GM18511 (cell line): ENCODE measurements around the gene CYYR1.

Experiments
- ATAC-seq: cut with Tn5 transposase; IDR thresholded peaks from one replicate; pipeline ENCODE4 v1.9.1; 2021; ENCODE audit warnings: mild to moderate bottlenecking, moderate library complexity; ENCODE audit not compliant: unreplicated experiment

Gene CYYR1

DNA sequence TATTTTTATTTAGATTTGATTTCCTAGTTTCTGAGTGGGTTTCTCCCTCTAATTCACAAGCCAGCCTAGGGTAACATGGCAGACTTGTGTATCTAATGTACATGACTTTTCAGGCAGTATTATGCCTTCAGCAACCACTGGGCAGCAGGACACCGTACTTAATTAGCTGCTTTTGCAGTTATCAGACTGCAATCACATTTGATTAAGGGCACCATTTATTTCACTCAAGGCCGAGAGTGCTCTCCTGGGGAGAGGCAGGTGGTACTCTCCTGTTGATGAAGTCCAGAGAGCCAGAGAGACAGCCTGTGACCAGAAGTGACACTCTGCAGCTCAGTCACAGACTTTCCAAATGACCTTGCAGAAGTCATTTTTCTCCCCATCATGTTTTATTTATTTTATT, 18.7 kb downstream of the CYYR1 start:
- no peak for ATAC-seq

DNA sequence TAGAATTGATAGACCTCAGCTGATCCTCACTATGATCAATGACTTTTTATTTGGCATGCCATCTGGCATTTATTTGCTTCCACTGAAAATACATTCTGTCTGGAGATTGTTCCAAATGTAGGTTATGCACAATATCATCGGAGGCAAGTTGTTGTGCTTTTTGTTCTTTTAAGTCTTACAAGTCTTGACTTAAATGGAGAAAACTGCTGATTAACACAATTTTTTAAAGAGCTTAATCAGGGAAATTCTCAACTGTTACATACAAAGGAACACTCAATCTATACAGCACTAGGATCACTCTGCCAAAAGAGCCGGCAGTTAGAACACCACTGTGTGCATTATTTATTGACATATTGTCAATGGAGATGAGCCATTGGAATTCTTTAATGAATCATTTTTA, 19.2 kb downstream of the CYYR1 start:
- ATAC-seq: no peak

DNA sequence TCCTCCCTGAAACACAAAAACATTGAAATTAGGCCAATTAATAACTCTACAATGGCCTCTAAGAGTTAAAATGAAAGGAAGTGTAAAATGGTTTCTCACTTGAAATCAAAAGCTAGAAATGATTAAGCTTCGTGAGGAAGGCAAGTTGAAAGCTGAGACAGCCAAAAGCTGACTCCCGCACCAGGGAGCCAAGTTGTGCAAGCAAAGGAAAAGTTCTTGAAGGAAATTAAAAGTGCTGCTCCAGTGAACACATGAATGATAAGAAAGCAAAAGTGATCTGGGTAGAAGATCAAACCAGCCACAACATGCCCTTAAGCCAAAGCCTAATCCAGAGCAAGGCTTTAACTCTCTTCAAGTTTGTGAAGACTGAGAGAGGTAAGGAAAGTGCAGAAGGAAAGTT, 22.8 kb downstream of the CYYR1 start:
- ATAC-seq: no peak

DNA sequence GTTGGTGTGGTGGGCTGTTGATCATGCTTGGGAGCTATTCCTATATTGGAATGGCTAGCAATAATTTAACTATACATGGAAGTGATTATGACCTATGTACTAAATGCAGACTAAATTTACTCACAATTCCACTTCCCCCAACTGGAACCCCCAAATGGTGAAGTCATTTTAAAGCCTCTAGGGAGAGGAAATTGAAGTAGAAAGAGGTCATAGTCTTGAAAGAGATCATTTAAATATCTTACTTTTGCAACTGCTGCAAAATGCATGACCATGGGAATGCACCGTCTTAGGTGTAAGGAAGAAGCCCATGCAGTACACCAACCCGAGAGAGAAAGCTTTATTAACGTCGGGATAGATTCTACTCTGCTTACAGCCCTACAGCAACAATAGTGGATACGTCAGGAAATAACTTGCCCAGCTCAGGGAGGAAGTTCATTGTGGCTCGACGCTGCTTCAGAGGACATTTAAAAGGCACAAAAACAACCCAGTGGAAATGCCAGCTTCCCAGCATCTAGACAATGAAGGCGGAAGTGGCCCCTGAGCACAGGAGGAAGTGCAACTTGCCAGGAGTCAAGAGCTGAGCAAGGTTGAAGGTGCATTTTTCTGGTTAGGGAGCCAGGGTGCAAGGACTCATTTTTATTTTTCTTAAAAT, 26.5 kb downstream of the CYYR1 start:
- ATAC-seq: no peak

DNA sequence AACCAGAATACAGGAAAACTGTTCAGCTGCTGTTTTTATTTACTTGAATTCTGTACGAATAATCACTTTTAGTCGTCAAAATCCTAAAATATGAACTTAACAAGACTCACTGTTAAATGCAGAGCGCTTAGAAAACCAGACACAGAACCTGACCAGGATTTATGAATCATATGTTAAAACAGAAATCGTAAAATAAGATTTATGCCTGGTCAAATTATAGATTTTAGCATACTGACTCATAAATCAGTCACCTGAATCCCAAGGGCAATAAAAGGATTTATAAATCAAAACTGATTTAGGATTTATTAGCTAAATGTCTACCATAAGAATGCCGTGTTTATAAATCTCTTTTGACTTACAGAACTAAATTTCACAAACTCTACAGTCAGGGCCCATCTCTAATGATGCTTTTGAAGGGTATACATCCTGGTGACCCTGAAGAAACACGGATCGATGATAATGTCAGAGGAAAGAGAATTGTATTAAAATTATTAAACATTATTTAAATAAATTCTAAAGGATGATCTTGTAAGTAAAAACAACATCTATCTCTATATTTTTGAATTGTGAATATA, 28.8 kb downstream of the CYYR1 start:
- ATAC-seq: no peak

DNA sequence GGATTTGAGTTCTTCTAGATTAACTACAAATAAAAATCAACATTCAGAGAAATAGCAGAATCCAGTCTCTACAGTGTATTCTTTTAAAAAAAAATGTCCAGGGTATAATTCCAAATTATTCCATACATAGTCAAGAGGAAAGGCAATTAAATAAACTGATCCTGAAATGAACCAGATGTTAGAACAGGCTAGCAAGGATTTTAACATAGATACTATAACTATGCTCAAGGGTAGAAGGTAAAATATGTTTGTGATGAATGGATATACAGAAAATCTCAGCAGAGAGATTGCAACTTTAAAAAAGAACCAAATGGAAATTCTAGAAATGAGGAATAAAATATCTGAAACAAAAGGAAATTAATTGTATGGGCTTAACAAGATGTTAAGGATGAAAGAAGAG, 32.4 kb downstream of the CYYR1 start:
- ATAC-seq: no peak

DNA sequence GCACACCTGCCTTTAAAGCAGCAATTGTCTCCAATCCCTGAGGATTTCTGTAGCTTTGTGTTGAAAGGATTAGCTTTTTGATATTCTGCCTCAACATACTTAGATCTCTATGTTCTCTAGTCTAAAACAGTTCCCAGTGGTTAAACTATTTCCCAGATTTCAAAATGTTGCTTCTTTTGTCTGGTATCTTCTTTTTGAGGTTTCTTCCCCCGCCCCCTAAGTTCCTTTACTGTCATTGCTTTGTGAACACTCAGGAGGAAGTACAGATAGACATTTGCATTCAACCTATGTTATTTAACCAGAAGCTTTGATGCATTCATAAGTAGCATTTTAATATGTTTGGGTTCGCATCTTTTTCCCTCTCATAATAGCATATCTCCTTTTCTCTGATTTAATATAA, 33.5 kb downstream of the CYYR1 start:
- no peak for ATAC-seq

DNA sequence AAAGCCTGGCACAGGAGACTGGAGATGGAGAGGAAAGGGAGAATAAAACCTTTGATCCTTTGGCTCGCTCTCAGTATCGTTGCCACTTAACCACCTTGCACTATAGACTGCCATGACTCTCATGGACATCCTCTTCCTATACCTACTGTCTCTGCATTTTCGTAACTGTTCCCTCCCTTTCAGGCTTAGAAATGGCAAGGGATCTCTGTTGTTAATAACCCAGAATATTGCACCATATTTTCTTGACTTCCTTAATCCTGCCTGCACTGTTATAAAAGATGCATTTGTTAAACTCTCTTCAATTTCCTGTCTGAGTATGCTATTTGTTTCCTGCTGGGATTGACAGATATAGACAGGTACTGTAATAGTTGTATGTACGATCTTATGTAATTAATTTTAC, 38.6 kb downstream of the CYYR1 start:
- no peak for ATAC-seq

DNA sequence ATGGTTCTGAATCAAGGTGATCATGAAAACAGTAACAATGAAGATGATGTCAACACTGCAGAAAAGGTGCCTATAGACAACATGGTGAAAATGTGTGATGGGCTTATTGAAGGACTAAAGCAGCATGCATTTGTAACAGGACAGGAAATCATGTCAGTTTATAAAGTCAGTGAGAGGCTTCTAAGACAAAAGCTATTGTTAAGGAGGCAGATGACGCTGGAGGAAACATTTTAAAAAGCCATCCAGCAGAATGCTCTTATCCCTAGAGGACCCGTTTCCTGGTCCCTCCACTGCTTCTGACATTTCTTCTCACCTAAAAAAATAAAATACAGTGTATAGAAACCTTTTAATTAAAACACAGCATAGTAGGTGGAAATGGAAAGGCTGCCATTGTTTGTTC, 40.9 kb downstream of the CYYR1 start:
- no peak for ATAC-seq

DNA sequence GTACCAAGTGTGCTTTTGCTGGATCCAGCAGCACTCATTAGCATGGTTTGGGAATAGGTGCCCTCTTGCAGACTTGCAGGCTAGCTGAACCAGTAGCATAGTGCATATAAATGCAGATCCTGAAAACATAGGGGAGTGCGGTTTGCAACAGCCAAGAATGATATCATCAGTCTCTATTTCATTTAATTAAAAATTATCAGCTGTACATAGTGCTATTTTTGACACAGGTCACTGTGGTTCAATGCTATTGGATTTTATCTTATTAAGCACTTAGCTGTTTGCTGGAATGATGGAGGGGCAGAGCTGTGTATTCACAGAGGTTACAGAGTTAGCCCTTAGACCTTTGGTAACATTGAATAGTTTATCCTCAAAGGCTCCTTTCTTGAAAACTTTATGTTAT, 43.6 kb downstream of the CYYR1 start:
- ATAC-seq: no peak

DNA sequence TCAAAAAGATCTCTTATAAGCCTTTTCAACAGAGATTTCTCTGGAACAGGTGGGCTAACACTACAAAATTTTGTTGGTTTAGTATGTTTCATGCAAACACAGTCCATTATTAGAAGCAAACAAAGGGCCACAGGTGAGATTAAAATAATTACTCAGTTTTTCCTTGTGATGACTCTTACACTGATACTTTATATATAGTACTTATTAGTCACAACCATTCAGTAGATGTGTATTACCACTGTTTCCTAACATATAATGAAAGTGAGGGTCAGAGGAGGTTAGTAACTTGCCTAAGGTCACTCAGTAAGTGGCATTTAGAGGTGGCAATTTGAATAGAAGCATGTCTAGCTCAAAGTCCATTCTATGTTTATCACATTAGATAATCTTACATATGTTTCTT, 44.2 kb downstream of the CYYR1 start:
- no peak for ATAC-seq

DNA sequence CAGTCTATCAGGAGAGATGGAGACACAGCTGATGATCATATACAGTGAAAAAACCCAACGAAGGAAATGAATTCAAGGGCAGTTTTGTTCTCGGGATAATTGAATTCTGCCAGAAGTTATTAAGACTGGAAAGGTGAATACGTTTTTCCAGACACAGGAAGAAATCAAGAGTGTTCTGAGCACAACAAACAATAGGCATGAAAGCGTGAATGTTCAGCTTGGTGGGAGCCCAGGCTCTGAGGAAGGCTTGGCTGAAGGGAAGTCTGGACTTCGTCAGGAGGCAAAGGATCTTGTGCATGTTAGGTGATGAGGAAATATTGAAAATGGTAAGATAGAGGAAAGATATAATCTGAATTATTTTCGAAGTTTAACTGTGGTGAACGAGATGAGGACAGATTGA, 50.4 kb downstream of the CYYR1 start:
- ATAC-seq: no peak

DNA sequence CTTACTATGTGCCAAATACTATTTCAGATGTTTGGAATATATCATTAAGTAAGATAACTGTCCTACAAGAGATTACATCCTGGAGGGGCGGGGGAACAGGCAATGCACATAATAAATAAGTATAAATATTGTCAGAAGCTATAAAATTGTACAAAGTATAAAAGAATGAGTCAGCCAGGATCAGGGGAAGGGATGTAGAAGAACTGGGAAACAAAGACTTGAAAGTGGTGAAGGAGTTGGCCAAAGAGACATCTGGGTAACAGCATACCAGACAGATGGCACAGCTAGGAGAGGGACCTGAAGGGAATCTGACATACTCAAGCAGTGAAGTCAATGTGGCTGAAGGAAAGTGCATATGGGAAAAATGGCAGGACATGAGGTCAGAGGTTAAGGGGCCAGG, 53.9 kb downstream of the CYYR1 start:
- no peak for ATAC-seq

DNA sequence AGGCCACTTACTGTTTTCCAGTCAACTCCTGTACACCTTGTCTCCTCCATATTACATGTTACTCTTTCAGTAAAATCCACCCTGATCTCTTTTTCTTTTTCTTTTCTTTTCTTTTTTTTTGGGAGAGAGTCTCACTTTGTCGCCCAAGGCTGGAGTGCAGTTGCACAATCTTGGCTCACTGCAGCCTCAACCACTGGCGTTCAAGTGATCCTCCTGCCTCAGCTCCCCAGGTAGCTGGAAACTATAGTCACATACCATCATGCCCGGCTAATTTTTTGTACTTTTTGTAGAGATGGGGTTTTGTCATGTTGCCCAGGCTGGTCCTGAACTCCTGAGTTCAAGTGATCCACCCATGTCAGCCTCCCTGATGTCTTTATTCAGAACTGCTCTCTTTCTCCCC, 57.8 kb downstream of the CYYR1 start:
- ATAC-seq: no peak

DNA sequence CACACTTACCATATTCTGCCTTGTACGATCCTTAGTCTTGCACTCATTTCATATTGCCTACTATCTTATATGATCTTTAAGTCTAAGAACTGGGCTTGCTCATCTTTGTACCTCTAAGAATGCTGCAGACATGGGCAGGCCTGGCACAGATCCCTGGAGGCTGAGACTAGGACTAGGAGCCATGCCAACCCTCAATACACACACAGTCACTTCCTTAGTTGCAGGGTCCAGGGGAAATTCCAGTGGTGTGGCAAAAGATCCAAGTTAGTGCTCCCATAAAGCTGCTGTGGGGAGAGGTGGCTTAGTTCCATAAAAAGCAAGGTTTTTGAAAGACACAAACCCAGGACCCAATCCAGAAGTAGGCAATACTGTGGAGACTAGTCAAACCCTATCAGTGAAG, 59.9 kb downstream of the CYYR1 start:
- no peak for ATAC-seq

DNA sequence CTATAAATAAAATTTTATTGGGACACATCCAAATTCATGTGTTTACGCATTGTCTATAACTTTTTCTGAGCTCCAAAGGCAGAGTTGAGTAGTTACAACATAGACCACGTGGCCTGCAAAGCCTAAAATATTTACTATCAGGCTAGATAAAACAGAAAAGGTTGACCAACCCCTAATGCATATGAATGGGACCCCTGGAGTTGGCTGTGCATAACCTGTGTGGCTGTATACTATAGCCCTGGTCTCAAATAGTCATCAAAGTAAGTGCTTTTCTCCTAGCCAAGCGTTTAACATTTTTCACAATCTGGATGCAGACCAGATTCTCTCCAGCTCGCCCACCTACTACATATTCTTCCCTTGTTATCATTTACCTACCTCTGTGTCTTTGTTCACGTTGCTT, 60.4 kb downstream of the CYYR1 start:
- ATAC-seq: no peak

DNA sequence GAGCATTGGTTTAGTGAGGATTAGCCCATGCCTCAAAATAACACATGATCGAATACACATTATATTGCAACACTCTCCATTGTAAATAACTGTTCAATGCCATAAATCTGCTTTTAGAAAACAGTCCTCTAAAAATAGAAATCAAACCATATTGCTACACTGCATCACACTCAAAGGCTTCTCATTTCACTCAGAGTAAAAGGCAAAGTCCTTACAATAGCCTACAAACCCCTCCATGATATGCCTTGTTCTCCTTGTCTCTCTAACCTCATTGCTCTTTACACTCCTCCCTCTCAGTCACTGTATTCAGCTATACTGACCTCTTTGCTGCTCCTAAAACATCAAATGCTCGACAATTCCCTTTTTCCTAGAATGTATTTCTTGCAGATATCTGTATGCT, 64.2 kb downstream of the CYYR1 start:
- ATAC-seq: no peak

DNA sequence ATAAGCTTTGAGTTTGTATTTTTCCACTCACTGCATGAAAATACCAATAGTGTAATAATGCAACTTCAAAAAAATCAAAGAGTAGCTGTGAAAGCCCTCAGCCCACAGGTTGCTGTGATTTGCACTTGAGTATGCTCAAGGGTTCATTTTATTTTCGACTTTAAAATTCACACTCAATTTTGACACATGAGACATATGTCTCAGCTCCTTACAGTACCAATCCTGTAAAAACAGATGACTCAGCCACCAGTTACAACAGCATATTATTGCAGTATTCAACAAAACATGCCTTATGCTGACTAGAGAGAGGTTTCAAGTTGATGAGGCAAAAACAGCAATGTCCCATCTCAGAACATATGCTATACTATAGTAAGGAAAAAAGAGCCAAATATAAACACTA, 66.1 kb downstream of the CYYR1 start:
- ATAC-seq: no peak

DNA sequence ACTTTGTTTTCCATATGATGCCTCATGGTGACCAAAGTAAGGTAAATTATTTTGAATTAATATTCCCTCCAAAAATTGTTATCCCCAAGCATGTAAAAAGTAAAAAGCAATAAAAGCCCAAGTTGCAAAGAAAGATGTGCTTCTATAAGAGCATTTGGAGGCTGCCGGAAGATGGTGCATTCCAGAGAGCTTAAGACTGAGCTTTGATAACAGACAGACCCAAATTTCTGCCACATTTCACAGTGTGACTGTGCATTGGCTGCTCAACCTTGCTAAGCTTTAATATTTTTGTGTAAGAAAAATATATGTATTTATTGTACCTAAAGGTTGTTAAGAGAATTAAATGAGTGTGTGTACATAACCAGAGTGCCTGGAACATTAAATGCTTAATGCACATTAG, 67.9 kb downstream of the CYYR1 start:
- ATAC-seq: no peak

DNA sequence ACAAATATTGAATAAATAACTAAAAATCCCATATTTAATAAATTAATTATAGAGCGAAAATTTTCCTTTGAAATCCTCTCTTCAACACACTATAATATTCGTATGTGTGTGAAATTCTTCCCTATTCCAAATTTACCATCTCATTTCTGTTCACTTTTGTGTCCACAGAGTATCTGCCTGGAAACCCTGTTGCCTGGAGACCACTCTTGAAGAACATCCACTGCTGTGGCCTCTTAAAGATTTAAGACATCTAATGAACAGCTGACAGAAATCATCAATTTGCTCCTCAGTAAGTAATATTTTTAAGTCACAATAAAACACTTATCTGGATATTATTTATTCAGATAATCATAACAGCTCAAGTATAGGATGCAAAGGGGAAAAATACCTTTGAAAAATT, 69.7 kb downstream of the CYYR1 start:
- ATAC-seq: no peak

DNA sequence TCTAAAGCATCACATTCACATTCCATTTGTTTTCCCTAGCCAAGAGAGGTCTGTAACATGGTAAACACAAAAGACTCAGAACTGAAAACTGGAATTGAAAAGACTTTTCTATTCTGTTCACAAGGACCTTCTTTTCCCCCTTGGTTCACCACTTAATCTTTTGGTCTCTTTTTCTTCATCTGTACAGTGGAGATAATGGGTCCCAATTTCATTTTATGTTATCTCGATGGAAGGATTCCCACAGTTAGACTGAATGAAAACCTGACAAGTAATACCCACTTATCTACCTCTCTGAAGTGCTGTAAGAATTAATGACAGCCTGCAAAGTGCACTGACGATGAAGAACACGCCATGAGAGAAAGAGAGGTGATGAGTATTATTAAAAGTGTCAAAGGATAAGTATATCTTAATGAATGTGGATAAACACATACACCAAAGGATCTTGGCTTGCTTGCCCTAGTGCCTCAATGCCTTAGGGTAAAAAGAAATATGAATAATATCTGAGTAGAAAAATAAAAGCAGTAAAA, 71.5 kb downstream of the CYYR1 start:
- no peak for ATAC-seq

DNA sequence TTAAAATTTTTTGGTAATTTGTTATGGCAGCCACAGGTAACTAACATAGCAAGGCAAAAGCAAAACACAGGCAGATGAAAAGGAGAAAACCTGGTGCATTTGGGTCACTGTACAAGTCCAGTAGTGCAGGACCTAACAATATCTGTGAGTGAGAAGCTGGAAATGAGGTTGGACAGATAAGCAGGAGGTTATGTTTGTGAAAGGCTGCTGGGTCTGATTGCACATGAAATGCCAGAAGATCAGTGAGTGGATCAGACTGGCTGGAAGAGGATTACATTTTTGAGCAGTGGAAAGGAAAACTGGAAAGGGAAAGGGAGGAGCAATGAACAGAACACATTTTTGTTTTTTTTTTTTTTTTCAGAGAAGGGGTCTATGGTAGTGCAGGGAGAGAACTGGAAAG, 73.6 kb downstream of the CYYR1 start:
- no peak for ATAC-seq

DNA sequence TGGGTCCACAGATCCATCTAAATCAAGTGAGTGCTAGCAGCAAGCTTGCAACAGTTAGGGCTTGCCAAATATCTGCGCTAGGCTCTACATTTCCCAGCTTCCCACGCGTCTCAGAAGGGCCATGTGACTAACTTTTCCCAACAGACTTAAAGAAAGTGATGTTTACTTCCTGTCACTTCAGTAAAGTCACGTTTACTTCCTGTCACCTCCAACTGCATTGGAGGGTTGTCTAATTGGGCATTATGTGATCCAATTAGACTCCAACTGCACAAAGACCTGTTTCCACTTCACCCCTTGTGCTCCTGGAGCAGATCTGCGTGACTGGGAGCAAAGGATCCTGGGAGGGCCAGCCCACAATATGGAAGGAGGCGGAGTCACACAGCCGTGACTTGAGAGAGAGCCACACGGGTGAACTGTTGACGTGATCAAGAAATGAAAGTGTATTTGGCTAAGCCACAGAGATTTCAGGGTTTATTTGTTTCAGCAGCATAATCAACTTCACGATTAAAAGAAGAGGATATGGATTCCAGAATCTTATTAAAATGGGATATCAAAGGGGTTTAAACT, 77.7 kb downstream of the CYYR1 start:
- no peak for ATAC-seq
